ENCODE data around the gene APC2.
A peak's percentile ranks its signal among the peaks of the same experiment; 100 is the strongest.
"Not testable (repeated sequence)": the region's sequence is repeated elsewhere in the genome, so short reads cannot be mapped to it uniquely, and the experiment has no call there.

Gene APC2

DNA sequence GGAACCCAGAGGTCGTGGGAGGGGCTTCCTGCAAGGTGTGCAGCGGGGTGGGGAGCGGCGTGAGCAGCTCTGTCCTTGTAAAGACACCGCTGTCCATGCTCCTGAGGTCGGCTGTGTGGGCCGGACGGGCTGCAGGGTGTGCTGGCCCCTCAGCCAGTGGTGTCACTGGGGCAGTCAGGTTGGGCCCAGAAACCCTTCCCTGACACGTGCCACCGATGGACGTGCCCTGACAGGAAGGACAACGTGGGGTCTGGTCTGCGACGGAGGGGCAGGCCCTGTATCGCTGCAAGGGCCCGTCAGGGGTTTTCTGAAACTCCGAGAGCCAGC, 15.9 kb upstream of the APC2 start:
- H3K9me3 Mint-ChIP-seq (ENCODE audit: low read depth) = no peaks in the 10 kb centered on the region
- no peaks in the 10 kb centered on the region for H3K36me3 Mint-ChIP-seq
- no peak overlapping the region for H3K4me3 Mint-ChIP-seq
- H3K27ac Mint-ChIP-seq = no peak overlapping the region
- H3K27me3 Mint-ChIP-seq = no peaks in the 10 kb centered on the region
- peaks cover 6% of the 10 kb centered on the region for H3K4me1 Mint-ChIP-seq (ENCODE audit: low read depth)

- Mint-ChIP-seq H3K27ac (no peak overlapping the region), H3K9me3 (ENCODE audit: low read depth) (no peaks in the 10 kb centered on the region), H3K4me3 (no peak overlapping the region), H3K36me3 (no peaks in the 10 kb centered on the region), H3K27me3 (no peaks in the 10 kb centered on the region), H3K4me1 (ENCODE audit: low read depth) (peaks cover 6% of the 10 kb centered on the region)
Observed at GRCh38 chr19:1434577-1435060, 15.3 kb upstream of the APC2 start.

DNA sequence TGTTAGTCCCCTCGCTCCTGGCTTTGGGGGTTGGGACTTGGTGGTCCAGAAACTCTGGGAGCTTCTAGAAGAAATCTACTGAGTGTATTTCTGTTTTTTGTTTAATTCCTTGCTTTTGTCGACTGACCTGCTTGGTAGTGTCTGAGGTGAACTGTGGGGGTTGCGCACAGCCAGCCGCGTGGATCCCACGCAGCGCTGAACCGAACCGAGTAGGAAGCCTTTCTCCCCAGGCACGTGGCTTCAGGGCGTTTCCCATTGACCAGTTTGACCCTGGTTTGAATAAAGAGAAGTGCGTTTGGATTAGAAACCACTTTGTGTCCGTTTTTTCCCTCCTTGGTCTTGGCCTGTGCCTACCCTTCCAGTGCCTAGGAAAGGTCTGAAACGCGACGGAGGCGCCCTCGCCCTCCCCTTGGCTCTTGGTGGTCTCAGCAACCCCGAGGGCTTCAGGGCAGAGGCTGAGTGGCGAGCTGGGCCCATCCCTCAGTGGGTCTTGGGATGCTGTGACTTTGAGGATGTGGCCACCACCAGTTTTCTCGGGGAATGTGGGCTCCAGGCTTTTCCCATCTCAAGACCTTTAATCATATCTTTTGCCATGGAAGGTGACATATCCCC, 14.4 kb upstream of the APC2 start:
- Mint-ChIP-seq H3K9me3 (ENCODE audit: low read depth) (no peaks in the 10 kb centered on the region), H3K27ac (no peak overlapping the region), H3K27me3 (no peaks in the 10 kb centered on the region), H3K36me3 (no peaks in the 10 kb centered on the region), H3K4me1 (ENCODE audit: low read depth) (peaks cover 10% of the 10 kb centered on the region), H3K4me3 (no peak overlapping the region)

GRCh38 chr19:1437609-1438008, 12.3 kb upstream of the APC2 start:
- H3K27ac Mint-ChIP-seq = no peak overlapping the region

DNA sequence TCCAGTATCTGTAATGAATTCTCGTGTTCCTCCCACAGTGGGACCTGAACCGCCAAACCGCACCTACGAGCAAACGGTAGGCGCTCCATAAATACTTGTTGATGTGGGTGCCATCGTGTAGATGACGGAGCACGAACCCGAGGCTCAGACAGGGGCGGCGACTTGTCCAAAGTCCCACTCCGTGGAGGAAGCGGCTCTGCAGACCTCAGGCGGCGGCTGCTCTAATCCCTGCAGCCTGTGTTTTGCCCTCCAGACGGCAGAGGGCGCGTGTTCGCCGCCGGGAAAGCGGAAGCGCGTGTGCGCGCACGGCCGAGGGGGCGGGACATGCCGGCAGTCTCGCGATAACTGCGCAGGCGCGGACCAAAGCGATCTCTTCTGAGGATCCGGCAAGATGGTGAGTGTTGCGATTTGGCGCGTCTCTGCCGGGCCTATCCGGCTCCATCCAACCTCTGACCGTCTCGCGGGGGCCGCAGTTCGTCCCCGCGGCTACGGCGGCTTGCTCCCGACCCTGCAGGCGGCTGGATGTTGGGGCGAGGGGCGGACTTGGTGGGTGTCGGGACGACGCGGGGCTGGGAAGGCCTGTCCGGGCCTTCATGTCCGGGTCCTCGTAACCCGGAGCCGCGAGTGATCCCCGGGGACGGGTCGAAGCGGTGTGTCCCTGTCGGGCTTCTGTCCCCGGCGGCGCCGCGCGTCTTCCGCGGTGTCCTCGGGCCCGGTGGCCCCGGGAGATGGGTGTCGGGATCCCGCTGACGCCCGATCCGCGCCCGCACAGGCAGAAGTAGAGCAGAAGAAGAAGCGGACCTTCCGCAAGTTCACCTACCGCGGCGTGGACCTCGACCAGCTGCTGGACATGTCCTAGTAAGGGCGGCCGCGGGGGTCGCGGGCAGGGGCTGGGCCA, 11.6 kb upstream of the APC2 start, which contains the start of gene RPS15:
Gene RPS15, plus strand, starts transcription at position 362 of the 898 bp plus-strand sequence. Its CDS starts 30 bp downstream, at position 392.
- Mint-ChIP-seq H3K36me3 (no peaks in the 10 kb centered on the region), H3K4me1 (ENCODE audit: low read depth) (peaks cover 23% of the 10 kb centered on the region), H3K4me3 (peak within 1 kb of the TSS; percentile 95), H3K27ac (peak within 1 kb of the TSS; percentile 99), H3K9me3 (ENCODE audit: low read depth) (no peaks in the 10 kb centered on the region), H3K27me3 (no peaks in the 10 kb centered on the region)

More at GRCh38 chr19:1437609-1438008, 12.3 kb upstream of the APC2 start:
- Mint-ChIP-seq H3K4me1 (ENCODE audit: low read depth) (peaks cover 21% of the 10 kb centered on the region), H3K9me3 (ENCODE audit: low read depth) (no peaks in the 10 kb centered on the region), H3K27me3 (no peaks in the 10 kb centered on the region), H3K36me3 (no peaks in the 10 kb centered on the region), H3K4me3 (peak overlapping the region; percentile 95)

DNA sequence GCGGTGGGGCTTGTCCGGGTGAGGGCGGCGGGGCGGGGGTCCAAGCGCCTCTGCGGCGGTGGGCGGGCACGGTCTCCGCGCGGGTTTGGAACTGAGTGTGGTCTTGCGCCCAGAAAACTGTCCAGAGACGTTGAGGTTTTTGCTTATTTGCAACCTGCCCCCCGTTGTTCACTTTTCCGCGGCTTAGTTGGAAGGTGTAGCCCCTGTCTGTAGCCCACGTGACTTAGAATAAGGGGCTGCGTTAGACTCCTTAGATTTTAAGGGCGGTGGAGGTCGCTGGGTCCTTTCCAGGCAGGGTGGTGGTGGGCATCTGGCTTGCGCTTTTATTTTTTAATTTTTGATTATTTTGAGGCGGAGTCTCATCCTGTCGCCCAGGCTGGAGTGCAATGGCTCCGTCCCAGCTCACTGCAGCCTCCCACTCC, 11.0 kb upstream of the APC2 start:
- no peaks in the 10 kb centered on the region for H3K27me3 Mint-ChIP-seq
- H3K27ac Mint-ChIP-seq = peak overlapping the region; percentile 88
- H3K36me3 Mint-ChIP-seq = no peaks in the 10 kb centered on the region
- no peaks in the 10 kb centered on the region for H3K9me3 Mint-ChIP-seq (ENCODE audit: low read depth)
- peak overlapping the region; percentile 95 for H3K4me3 Mint-ChIP-seq
- H3K4me1 Mint-ChIP-seq (ENCODE audit: low read depth) = peaks cover 23% of the 10 kb centered on the region

DNA sequence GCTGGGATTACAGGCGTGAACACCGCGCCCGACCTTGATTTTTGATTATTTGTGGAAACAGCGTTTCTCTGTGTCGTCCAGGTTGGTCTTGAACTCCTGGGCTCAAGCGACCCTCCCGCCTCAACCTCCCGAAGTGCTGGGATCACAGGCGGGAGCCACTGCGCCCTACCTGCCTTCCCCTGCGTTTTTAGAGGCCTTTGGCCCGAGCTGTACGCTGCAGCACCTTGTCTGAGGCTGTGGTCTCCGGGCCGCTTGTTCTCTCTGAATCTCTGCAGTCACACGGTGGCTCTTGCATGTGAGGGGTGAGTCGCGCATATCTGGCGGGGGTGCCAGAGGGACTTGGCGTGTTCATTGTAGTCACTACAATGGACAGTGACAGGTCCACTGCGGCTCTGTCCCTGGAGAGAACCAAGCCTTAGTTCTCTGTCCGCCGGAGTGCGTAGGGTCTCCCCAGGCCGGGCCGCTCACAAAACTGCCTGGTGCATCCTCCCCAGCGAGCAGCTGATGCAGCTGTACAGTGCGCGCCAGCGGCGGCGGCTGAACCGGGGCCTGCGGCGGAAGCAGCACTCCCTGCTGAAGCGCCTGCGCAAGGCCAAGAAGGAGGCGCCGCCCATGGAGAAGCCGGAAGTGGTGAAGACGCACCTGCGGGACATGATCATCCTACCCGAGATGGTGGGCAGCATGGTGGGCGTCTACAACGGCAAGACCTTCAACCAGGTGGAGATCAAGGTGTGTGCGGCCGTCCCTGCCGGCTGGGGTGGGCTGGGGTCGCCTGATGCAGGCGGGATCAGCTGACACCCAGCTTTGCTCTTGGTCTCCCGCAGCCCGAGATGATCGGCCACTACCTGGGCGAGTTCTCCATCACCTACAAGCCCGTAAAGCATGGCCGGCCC, 10.2 kb upstream of the APC2 start:
- H3K36me3 Mint-ChIP-seq; H3K27me3 Mint-ChIP-seq; H3K9me3 Mint-ChIP-seq (ENCODE audit: low read depth): not testable (repeated sequence)
- Mint-ChIP-seq H3K4me3 (peak overlapping the region; percentile 95), H3K4me1 (ENCODE audit: low read depth) (peaks cover 27% of the 10 kb centered on the region), H3K27ac (peak overlapping the region; percentile 88)

GRCh38 chr19:1440418-1440801, 9.5 kb upstream of the APC2 start:
- peak overlapping the region; percentile 95 for H3K4me3 Mint-ChIP-seq
- H3K9me3 Mint-ChIP-seq (ENCODE audit: low read depth) = no peaks in the 10 kb centered on the region
- H3K27ac Mint-ChIP-seq = peak overlapping the region; percentile 80
- H3K27me3 Mint-ChIP-seq = no peaks in the 10 kb centered on the region
- peaks cover 28% of the 10 kb centered on the region for H3K4me1 Mint-ChIP-seq (ENCODE audit: low read depth)
- H3K36me3 Mint-ChIP-seq = no peaks in the 10 kb centered on the region

- Mint-ChIP-seq H3K9me3 (ENCODE audit: low read depth) (no peaks in the 10 kb centered on the region), H3K27ac (peak overlapping the region; percentile 80), H3K4me1 (ENCODE audit: low read depth) (peaks cover 30% of the 10 kb centered on the region), H3K27me3 (no peaks in the 10 kb centered on the region), H3K36me3 (no peaks in the 10 kb centered on the region), H3K4me3 (peak overlapping the region; percentile 95)
Observed at GRCh38 chr19:1441022-1441426, 8.9 kb upstream of the APC2 start.

DNA sequence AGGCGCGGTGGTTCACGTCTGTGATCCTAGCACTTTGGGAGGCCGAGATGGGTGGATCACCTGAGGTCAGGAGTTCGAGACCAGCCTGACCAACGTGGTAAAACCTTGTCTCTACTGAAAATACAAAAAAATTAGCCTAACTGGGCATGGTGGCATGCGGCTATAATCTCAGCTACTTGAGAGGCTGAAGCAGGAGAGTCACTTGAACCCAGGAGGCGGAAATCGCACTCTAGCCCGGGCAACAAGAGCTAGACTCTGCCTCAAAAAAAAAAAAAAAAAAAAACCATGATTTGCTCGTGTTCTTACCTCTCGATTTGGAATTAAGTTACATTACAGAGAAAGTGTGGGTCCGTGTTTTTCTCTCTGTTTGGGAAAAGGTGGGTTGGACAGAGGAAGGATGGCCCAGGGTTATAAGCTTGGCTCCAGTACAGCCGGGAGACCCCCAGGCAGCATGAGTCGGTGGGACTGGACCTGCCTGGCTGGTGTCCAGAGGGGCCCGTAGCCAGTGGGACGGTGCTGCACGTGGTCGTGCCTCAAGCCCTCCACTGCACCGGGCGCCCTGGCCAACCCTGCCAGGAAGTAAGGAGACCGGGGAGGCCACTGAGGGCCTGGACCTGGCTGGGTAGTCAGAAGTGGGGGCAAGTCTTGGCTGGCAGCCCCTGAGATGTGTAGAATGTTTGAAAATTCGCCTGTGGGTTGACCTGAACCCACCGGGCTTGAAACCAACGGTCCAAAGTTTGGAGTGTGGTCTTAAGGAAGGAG, 8.1 kb upstream of the APC2 start:
- H3K4me1 Mint-ChIP-seq (ENCODE audit: low read depth) = peaks cover 30% of the 10 kb centered on the region
- H3K27me3 Mint-ChIP-seq = no peaks in the 10 kb centered on the region
- H3K9me3 Mint-ChIP-seq (ENCODE audit: low read depth) = no peaks in the 10 kb centered on the region
- H3K27ac Mint-ChIP-seq = peak overlapping the region; percentile 46
- H3K4me3 Mint-ChIP-seq = peak overlapping the region; percentile 95
- no peaks in the 10 kb centered on the region for H3K36me3 Mint-ChIP-seq

GRCh38 chr19:1445185-1445931, 4.6 kb upstream of the APC2 start:
- H3K4me1 Mint-ChIP-seq (ENCODE audit: low read depth) = peaks cover 31% of the 10 kb centered on the region
- no peak overlapping the region for H3K27ac Mint-ChIP-seq
- H3K9me3 Mint-ChIP-seq (ENCODE audit: low read depth) = no peaks in the 10 kb centered on the region
- H3K4me3 Mint-ChIP-seq = peak overlapping the region; percentile 65
- peaks cover 19% of the 10 kb centered on the region for H3K27me3 Mint-ChIP-seq
- no peaks in the 10 kb centered on the region for H3K36me3 Mint-ChIP-seq

DNA sequence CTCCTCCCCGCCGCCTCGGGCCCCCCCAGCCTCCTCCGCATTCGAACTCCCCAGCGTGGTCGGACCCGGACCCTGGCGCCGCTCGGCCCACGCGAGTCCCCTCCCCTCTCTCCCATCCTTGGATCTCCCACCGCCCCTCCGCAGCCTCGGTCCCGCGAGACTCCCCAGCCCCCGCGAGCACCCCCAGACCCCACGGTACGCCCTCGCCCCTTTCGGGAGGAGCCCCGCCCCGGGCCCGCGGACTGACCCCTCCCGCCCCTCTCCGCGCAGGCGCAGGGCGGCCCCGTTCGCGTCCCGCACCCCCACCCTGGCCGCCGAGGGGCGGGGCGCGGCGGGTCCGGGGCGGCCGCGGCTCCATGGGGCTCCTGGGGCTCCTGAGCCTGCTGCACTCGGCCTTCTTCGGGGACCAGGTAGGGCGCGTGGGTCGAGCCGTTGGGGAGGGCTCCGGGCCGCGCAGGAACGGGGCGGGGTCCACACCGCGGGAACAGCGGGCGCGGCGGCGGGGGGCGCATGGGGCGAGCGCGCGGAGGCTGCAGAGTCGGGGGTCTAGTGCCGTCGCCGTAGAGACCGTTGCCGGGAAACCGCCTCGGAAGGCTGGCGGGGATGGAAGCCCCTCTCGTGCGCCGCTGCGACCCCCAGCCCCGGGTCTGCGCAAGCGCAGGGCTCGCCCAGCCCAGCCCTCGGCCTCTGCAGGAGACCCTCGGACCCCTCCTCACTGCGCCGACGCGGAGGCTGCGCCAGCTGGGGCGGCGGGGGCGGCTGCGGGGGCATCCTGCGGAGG, 3.8 kb upstream of the APC2 start:
- peaks cover 27% of the 10 kb centered on the region for H3K4me1 Mint-ChIP-seq (ENCODE audit: low read depth)
- H3K27ac Mint-ChIP-seq = no peak overlapping the region
- H3K36me3 Mint-ChIP-seq = no peaks in the 10 kb centered on the region
- H3K4me3 Mint-ChIP-seq = no peak overlapping the region
- H3K27me3 Mint-ChIP-seq = peaks cover 26% of the 10 kb centered on the region
- no peaks in the 10 kb centered on the region for H3K9me3 Mint-ChIP-seq (ENCODE audit: low read depth)

All from activated naive CD8-positive, alpha-beta T cell (primary cell).